ENCODE measurements around the gene RAB11FIP4. TPM values are rescaled to one million over a fixed set of nuclear protein-coding genes. Genes with fewer than 3 reads are reported as not detected.
A peak's percentile ranks its signal among the peaks of the same experiment; 100 is the strongest.

The RAB11FIP4 gene
- total and polyA plus RNA-seq, 2 of the 13 experiments (the other 11 are each of a cell fraction or from before 2014, with no cell fraction given): 28.0 to 89.3 TPM

DNA sequence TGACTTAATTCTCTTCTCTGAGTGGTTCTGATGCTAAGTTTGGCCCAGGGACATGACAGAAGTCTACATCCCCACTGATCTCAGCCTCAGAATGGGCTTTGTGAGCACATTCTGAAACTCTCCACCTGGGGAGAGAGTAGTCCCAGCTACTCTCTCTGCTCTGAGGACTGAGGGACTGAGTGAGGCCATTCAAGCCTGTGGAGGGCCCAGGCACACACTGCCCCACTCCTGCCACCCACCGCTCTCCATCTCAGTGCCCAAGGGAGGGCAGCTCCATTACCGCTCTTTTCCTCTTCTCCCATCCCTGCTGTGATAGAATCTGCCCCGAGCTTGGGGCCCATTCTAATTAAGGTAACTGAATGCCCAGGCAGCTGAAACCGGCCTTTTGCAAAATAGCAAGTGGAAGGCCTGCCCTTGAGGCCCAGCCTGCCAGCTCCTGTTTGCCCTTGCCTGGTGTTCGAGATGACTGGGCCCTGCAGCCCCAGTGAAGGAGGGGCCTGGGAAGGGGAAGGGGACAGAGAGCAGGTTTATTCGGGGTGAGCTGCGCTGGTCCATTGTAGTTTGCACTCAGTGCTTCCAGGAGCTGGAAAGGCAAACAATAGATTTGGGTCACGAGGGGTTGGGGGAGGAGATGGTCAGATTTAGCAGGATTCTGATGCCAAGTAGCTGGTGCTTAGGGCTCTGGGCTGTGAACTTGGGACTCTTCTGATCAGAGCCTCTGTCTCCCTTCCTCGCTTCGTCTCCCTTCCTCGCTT is 76.2 kb downstream of the RAB11FIP4 start (continued):
- TF ChIP-seq, protein P1, sequence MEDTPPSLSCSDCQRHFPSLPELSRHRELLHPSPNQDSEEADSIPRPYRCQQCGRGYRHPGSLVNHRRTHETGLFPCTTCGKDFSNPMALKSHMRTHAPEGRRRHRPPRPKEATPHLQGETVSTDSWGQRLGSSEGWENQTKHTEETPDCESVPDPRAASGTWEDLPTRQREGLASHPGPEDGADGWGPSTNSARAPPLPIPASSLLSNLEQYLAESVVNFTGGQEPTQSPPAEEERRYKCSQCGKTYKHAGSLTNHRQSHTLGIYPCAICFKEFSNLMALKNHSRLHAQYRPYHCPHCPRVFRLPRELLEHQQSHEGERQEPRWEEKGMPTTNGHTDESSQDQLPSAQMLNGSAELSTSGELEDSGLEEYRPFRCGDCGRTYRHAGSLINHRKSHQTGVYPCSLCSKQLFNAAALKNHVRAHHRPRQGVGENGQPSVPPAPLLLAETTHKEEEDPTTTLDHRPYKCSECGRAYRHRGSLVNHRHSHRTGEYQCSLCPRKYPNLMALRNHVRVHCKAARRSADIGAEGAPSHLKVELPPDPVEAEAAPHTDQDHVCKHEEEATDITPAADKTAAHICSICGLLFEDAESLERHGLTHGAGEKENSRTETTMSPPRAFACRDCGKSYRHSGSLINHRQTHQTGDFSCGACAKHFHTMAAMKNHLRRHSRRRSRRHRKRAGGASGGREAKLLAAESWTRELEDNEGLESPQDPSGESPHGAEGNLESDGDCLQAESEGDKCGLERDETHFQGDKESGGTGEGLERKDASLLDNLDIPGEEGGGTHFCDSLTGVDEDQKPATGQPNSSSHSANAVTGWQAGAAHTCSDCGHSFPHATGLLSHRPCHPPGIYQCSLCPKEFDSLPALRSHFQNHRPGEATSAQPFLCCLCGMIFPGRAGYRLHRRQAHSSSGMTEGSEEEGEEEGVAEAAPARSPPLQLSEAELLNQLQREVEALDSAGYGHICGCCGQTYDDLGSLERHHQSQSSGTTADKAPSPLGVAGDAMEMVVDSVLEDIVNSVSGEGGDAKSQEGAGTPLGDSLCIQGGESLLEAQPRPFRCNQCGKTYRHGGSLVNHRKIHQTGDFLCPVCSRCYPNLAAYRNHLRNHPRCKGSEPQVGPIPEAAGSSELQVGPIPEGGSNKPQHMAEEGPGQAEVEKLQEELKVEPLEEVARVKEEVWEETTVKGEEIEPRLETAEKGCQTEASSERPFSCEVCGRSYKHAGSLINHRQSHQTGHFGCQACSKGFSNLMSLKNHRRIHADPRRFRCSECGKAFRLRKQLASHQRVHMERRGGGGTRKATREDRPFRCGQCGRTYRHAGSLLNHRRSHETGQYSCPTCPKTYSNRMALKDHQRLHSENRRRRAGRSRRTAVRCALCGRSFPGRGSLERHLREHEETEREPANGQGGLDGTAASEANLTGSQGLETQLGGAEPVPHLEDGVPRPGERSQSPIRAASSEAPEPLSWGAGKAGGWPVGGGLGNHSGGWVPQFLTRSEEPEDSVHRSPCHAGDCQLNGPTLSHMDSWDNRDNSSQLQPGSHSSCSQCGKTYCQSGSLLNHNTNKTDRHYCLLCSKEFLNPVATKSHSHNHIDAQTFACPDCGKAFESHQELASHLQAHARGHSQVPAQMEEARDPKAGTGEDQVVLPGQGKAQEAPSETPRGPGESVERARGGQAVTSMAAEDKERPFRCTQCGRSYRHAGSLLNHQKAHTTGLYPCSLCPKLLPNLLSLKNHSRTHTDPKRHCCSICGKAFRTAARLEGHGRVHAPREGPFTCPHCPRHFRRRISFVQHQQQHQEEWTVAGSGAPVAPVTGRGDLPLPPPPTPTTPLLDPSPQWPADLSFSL (CRISPR knock-in tag; IDR thresholded peaks at IDR 0.05): no peak
- TF ChIP-seq TBP (CRISPR knock-in tag; IDR thresholded peaks at IDR 0.05): no peak
- no peak for TF ChIP-seq SNAPC2 (CRISPR knock-in tag; IDR thresholded peaks at IDR 0.05)
- TF ChIP-seq ZNF441 (CRISPR knock-in tag; IDR thresholded peaks at IDR 0.05; ENCODE audit: borderline replicate concordance): no peak
- TF ChIP-seq ZNF337 (CRISPR knock-in tag; IDR thresholded peaks at IDR 0.05; ENCODE audit: borderline replicate concordance, low read depth): peak; percentile 89; the same call in 1 of the 2 replicates
- peak; percentile 70; the same call in 1 of the 2 replicates for TF ChIP-seq GFI1 (CRISPR knock-in tag; IDR thresholded peaks at IDR 0.05; ENCODE audit: borderline replicate concordance)
- no peak for TF ChIP-seq PAF1 (CRISPR knock-in tag; IDR thresholded peaks at IDR 0.05)
- TF ChIP-seq ZNF205 (CRISPR knock-in tag; IDR thresholded peaks at IDR 0.05): no peak
- TF ChIP-seq ZNF333 (CRISPR knock-in tag; IDR thresholded peaks at IDR 0.05; ENCODE audit: borderline replicate concordance): no peak
- TF ChIP-seq NR2F6 (IDR thresholded peaks at IDR 0.05): peak; percentile 71
- TF ChIP-seq NR2F6 (CRISPR knock-in tag; IDR thresholded peaks at IDR 0.05): peak; percentile 58; the same call in 1 of the 2 replicates
- no peak for TF ChIP-seq TARDBP (CRISPR knock-in tag; IDR thresholded peaks at IDR 0.05)
- TF ChIP-seq ZNF562 (CRISPR knock-in tag; IDR thresholded peaks at IDR 0.05; ENCODE audit: borderline replicate concordance): no peak
- no peak for TF ChIP-seq ZNF160 (CRISPR knock-in tag; IDR thresholded peaks at IDR 0.05)
- TF ChIP-seq, protein P2, sequence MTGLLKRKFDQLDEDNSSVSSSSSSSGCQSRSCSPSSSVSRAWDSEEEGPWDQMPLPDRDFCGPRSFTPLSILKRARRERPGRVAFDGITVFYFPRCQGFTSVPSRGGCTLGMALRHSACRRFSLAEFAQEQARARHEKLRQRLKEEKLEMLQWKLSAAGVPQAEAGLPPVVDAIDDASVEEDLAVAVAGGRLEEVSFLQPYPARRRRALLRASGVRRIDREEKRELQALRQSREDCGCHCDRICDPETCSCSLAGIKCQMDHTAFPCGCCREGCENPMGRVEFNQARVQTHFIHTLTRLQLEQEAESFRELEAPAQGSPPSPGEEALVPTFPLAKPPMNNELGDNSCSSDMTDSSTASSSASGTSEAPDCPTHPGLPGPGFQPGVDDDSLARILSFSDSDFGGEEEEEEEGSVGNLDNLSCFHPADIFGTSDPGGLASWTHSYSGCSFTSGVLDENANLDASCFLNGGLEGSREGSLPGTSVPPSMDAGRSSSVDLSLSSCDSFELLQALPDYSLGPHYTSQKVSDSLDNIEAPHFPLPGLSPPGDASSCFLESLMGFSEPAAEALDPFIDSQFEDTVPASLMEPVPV (CRISPR knock-in tag; IDR thresholded peaks at IDR 0.05): no peak
- peak; percentile 68; the same call in 1 of the 2 replicates for TF ChIP-seq ZNF556 (CRISPR knock-in tag; IDR thresholded peaks at IDR 0.05; ENCODE audit: borderline replicate concordance)
- no peak for TF ChIP-seq HOXA9 (CRISPR knock-in tag; IDR thresholded peaks at IDR 0.05; ENCODE audit: borderline replicate concordance)
- TF ChIP-seq, protein P3, sequence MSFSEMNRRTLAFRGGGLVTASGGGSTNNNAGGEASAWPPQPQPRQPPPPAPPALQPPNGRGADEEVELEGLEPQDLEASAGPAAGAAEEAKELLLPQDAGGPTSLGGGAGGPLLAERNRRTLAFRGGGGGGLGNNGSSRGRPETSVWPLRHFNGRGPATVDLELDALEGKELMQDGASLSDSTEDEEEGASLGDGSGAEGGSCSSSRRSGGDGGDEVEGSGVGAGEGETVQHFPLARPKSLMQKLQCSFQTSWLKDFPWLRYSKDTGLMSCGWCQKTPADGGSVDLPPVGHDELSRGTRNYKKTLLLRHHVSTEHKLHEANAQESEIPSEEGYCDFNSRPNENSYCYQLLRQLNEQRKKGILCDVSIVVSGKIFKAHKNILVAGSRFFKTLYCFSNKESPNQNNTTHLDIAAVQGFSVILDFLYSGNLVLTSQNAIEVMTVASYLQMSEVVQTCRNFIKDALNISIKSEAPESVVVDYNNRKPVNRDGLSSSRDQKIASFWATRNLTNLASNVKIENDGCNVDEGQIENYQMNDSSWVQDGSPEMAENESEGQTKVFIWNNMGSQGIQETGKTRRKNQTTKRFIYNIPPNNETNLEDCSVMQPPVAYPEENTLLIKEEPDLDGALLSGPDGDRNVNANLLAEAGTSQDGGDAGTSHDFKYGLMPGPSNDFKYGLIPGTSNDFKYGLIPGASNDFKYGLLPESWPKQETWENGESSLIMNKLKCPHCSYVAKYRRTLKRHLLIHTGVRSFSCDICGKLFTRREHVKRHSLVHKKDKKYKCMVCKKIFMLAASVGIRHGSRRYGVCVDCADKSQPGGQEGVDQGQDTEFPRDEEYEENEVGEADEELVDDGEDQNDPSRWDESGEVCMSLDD (CRISPR knock-in tag; IDR thresholded peaks at IDR 0.05; ENCODE audit: borderline replicate concordance): no peak
- TF ChIP-seq MED8 (CRISPR knock-in tag; IDR thresholded peaks at IDR 0.05; ENCODE audit: insufficient replicate concordance): no peak

All from HepG2 (cell line).